HFF-Myc (cell line): ENCODE data around the gene JDP2.

Experiments
- DNase-seq: peaks from one replicate; pipeline ENCODE4 v3.0.0-alpha.2; 2011; ENCODE audit warnings: low read depth; ENCODE audit errors: extremely low read depth
- H3K4me3 ChIP-seq: replicated peaks from 2 replicates; pipeline ENCODE4 v1.5.1; 2011; ENCODE audit warnings: low read depth, mild to moderate bottlenecking, control low read depth, low read length
- CTCF ChIP-seq: IDR thresholded peaks from 2 replicates; pipeline ENCODE4 v1.5.1; 2012; ENCODE audit warnings: mild to moderate bottlenecking, low read depth, low read length, control low read depth; ENCODE audit errors: missing control alignments

The JDP2 gene

GRCh38 chr14:75434138-75434889 is 6.5 kb downstream of the JDP2 start:
- H3K4me3 ChIP-seq, result no peak overlapping the region
- no peak for TF ChIP-seq CTCF
- no peak for DNase-seq

GRCh38 chr14:75434890-75435248 is 7.0 kb downstream of the JDP2 start:
- H3K4me3 ChIP-seq, result no peak overlapping the region
- TF ChIP-seq CTCF, result no peak
- DNase-seq, result no peak

GRCh38 chr14:75435473-75435872 is 7.7 kb downstream of the JDP2 start:
- no peak for DNase-seq
- TF ChIP-seq CTCF, result no peak
- no peak overlapping the region for H3K4me3 ChIP-seq

GRCh38 chr14:75437201-75438143 is 9.7 kb downstream of the JDP2 start:
- no peak for TF ChIP-seq CTCF
- no peak for DNase-seq
- no peak overlapping the region for H3K4me3 ChIP-seq

- no peak overlapping the region for H3K4me3 ChIP-seq
- no peak for DNase-seq
- no peak for TF ChIP-seq CTCF
Measured at GRCh38 chr14:75438486-75439080, 10.8 kb downstream of the JDP2 start.

- no peak for DNase-seq
- no peak overlapping the region for H3K4me3 ChIP-seq
- TF ChIP-seq CTCF, result no peak
Measured at GRCh38 chr14:75439989-75440388, 12.2 kb downstream of the JDP2 start.
